Gastroesophageal sphincter (tissue), 3 donors: Measurements from ENCODE around the gene IDS.

Experiments
- CTCF ChIP-seq, 4 experiments: fragments of 200-600 bp in 2 of 4; fragments of 450-650 bp in 2 of 4; sonication (generic) in 1 of 4; IDR thresholded peaks; one replicate each; pipeline ENCODE4 v1.5.1; 2017 to 2019; ENCODE audit warnings: antibody characterized with exemption in 4 of 4, mild to moderate bottlenecking in 2 of 4, moderate library complexity in 2 of 4
- EP300 ChIP-seq: sonication (generic); formaldehyde crosslinking; IDR thresholded peaks from one replicate; pipeline ENCODE4 v1.6.1; 2017; ENCODE audit warnings: antibody characterized with exemption, mild to moderate bottlenecking
- POLR2A ChIP-seq, 2 donors: fragments of 450-650 bp; IDR thresholded peaks; one replicate each; pipeline ENCODE4 v1.6.1; 2017; ENCODE audit warnings: antibody characterized with exemption in 2 of 2, mild to moderate bottlenecking in 2 of 2, moderate library complexity in 1 of 2
- POLR2AphosphoS5 ChIP-seq: sonication (generic); formaldehyde crosslinking; IDR thresholded peaks from one replicate; pipeline ENCODE4 v1.6.1; 2017; ENCODE audit warnings: antibody characterized with exemption

- TF ChIP-seq POLR2A (IDR thresholded peaks at IDR 0.05) (no peak), CTCF (IDR thresholded peaks at IDR 0.05) (no peak), EP300 (no peak), POLR2AphosphoS5 (no peak)
Observed at GRCh38 chrX:149433451-149433850, 71.7 kb downstream of the IDS start.
